ENCODE measurements around the gene METRN. TPM values are rescaled to one million over a fixed set of nuclear protein-coding genes. Genes with fewer than 3 reads are reported as not detected.

The METRN gene
- total RNA-seq, 2 experiments from 2014 or later: 2.6 to 3.2 TPM

- ATAC-seq (ENCODE audit: poor library complexity): no peak
- H3K4me1 ChIP-seq (ENCODE audit: insufficient read depth, low read length): peaks cover 54% of the 10 kb centered on the region
- ChIA-PET CTCF (interaction anchor here (2.3 kb wide), 1 partner anchor 22 kb away, joined by 9 read pairs; the partner anchor contains the start of gene CIAO3), POLR2A (interaction anchor here (1.4 kb wide), 1 partner anchor 9 kb away, joined by 6 read pairs; no protein-coding TSS in a partner anchor)
- peaks cover 0 to 16% of the 10 kb centered on the region in 2 experiments for H3K9me3 ChIP-seq (ENCODE audit: control insufficient read depth in 1 of 2, insufficient read depth in 1 of 2, low read length in 2 of 2)
- Mint-ChIP-seq H3K27ac (peak overlapping the region; percentile 52), H3K4me3 (peak overlapping the region; percentile 73), H3K27me3 (peaks cover 4% of the 10 kb centered on the region), H3K4me1 (ENCODE audit: low read depth) (peaks cover 21% of the 10 kb centered on the region), H3K36me3 (ENCODE audit: low read depth) (no peaks in the 10 kb centered on the region), H3K9me3 (no peaks in the 10 kb centered on the region)
- H3K27ac ChIP-seq (ENCODE audit: low read depth in 1 of 2, low read length in 2 of 2): no peak overlapping the region
- H3K36me3 ChIP-seq (ENCODE audit: insufficient read depth, low read length): no peaks in the 10 kb centered on the region
- intact Hi-C loops (cut with DNase I, micrococcal nuclease): no loop called here
- no peak overlapping the region for H3K4me3 ChIP-seq (ENCODE audit: low read length)
- no peak for DNase-seq
- TF ChIP-seq, protein P1, sequence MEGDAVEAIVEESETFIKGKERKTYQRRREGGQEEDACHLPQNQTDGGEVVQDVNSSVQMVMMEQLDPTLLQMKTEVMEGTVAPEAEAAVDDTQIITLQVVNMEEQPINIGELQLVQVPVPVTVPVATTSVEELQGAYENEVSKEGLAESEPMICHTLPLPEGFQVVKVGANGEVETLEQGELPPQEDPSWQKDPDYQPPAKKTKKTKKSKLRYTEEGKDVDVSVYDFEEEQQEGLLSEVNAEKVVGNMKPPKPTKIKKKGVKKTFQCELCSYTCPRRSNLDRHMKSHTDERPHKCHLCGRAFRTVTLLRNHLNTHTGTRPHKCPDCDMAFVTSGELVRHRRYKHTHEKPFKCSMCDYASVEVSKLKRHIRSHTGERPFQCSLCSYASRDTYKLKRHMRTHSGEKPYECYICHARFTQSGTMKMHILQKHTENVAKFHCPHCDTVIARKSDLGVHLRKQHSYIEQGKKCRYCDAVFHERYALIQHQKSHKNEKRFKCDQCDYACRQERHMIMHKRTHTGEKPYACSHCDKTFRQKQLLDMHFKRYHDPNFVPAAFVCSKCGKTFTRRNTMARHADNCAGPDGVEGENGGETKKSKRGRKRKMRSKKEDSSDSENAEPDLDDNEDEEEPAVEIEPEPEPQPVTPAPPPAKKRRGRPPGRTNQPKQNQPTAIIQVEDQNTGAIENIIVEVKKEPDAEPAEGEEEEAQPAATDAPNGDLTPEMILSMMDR (IDR thresholded peaks at IDR 0.05): no peak
- H3K27me3 ChIP-seq (ENCODE audit: control insufficient read depth in 1 of 2, insufficient read depth in 2 of 2, low read length in 2 of 2): peaks cover 7 to 11% of the 10 kb centered on the region in 2 experiments
Measured at GRCh38 chr16:718922-719321, 4.0 kb downstream of the METRN start.

- DNase-seq (no peak), ATAC-seq (ENCODE audit: poor library complexity) (no peak)
- CTCF ChIA-PET: interaction anchor here (2.3 kb wide), 1 partner anchor 21 kb away, joined by 9 read pairs; the partner anchor contains the start of gene CIAO3
- Mint-ChIP-seq H3K27me3 (no peaks in the 10 kb centered on the region), H3K9me3 (no peaks in the 10 kb centered on the region), H3K4me1 (ENCODE audit: low read depth) (peaks cover 21% of the 10 kb centered on the region), H3K36me3 (ENCODE audit: low read depth) (no peaks in the 10 kb centered on the region), H3K27ac (peak overlapping the region; percentile 68), H3K4me3 (peak overlapping the region; percentile 87)
- no peaks in the 10 kb centered on the region for H3K36me3 ChIP-seq (ENCODE audit: insufficient read depth, low read length)
- intact Hi-C loops (cut with DNase I, micrococcal nuclease): no loop called here
- peak overlapping the region; percentile 63 for H3K4me3 ChIP-seq (ENCODE audit: low read length)
- TF ChIP-seq, protein P1 (IDR thresholded peaks at IDR 0.05): no peak
- H3K27me3 ChIP-seq (ENCODE audit: control insufficient read depth in 1 of 2, insufficient read depth in 2 of 2, low read length in 2 of 2): peaks cover 7 to 9% of the 10 kb centered on the region in 2 experiments
- peak overlapping the region in 1 of 2 donors; percentile 35 for H3K27ac ChIP-seq (ENCODE audit: low read depth in 1 of 2, low read length in 2 of 2)
- POLR2A ChIA-PET: interaction anchor here (0.6 to 2.5 kb wide), 10 partner anchors 8 to 245 kb away, joined by 3 to 20 read pairs (median 4); partner anchors contain the start of genes CIAO3 and STUB1
- H3K9me3 ChIP-seq (ENCODE audit: control insufficient read depth in 1 of 2, insufficient read depth in 1 of 2, low read length in 2 of 2): peaks cover 0 to 16% of the 10 kb centered on the region in 2 experiments
- H3K4me1 ChIP-seq (ENCODE audit: insufficient read depth, low read length): peaks cover 48% of the 10 kb centered on the region
Measured at GRCh38 chr16:719815-720446, 5.0 kb downstream of the METRN start.

- H3K9me3 Mint-ChIP-seq: no peaks in the 10 kb centered on the region
- peak overlapping the region; percentile 63 for H3K4me3 ChIP-seq (ENCODE audit: low read length)
- peak in 4 of 14 experiments; percentile 55 to 67 (median 60) for DNase-seq
- peaks cover 0 to 16% of the 10 kb centered on the region in 2 experiments for H3K9me3 ChIP-seq (ENCODE audit: control insufficient read depth in 1 of 2, insufficient read depth in 1 of 2, low read length in 2 of 2)
- H3K36me3 Mint-ChIP-seq (ENCODE audit: low read depth): no peaks in the 10 kb centered on the region
- H3K27me3 ChIP-seq (ENCODE audit: control insufficient read depth in 1 of 2, insufficient read depth in 2 of 2, low read length in 2 of 2): peaks cover 7 to 9% of the 10 kb centered on the region in 2 experiments
- CTCF ChIA-PET: interaction anchor here (0.7 to 2.3 kb wide), 2 partner anchors 10 to 20 kb away, joined by 3 to 9 read pairs; partner anchors contain the start of gene CIAO3
- intact Hi-C loops (cut with DNase I, micrococcal nuclease): no loop called here
- H3K36me3 ChIP-seq (ENCODE audit: insufficient read depth, low read length): no peaks in the 10 kb centered on the region
- H3K4me3 Mint-ChIP-seq: peak overlapping the region; percentile 87
- POLR2A ChIA-PET: interaction anchor here (0.6 to 2.5 kb wide), 14 partner anchors 8 to 688 kb away, joined by 3 to 20 read pairs (median 4); partner anchors contain the start of genes CHTF18, CIAO3, METTL26 and RPUSD1
- TF ChIP-seq, protein P1 (IDR thresholded peaks at IDR 0.05): no peak
- H3K4me1 Mint-ChIP-seq (ENCODE audit: low read depth): peaks cover 21% of the 10 kb centered on the region
- H3K27ac Mint-ChIP-seq: peak overlapping the region; percentile 68
- peak overlapping the region in 1 of 2 donors; percentile 35 for H3K27ac ChIP-seq (ENCODE audit: low read depth in 1 of 2, low read length in 2 of 2)
- H3K4me1 ChIP-seq (ENCODE audit: insufficient read depth, low read length): peaks cover 48% of the 10 kb centered on the region
- ATAC-seq (ENCODE audit: poor library complexity): peak; percentile 27
- H3K27me3 Mint-ChIP-seq: no peaks in the 10 kb centered on the region
Measured at GRCh38 chr16:720447-720989, 5.6 kb downstream of the METRN start.
